GM03348 (cell line): ENCODE results near the gene ADORA1.

Source experiments
- DNase-seq: peaks from one replicate; pipeline ENCODE4 v3.0.0; 2012; ENCODE audit warnings: low spot score

Gene ADORA1

GRCh38 chr1:203142684-203143408 is 15.3 kb downstream of the ADORA1 start:
- DNase-seq = no peak

- no peak for DNase-seq
Observed at GRCh38 chr1:203143641-203144040, 16.1 kb downstream of the ADORA1 start.

GRCh38 chr1:203144661-203145060 is 17.1 kb downstream of the ADORA1 start:
- DNase-seq = no peak

- no peak for DNase-seq
Observed at GRCh38 chr1:203145321-203146041, 18.0 kb downstream of the ADORA1 start.

- DNase-seq = no peak
Observed at GRCh38 chr1:203146042-203146369, 18.5 kb downstream of the ADORA1 start.

- no peak for DNase-seq
Observed at GRCh38 chr1:203146537-203146936, 19.0 kb downstream of the ADORA1 start.

GRCh38 chr1:203147376-203147775 is 19.9 kb downstream of the ADORA1 start:
- no peak for DNase-seq

- DNase-seq = no peak
Observed at GRCh38 chr1:203148127-203148526, 20.6 kb downstream of the ADORA1 start.

- DNase-seq = no peak
Observed at GRCh38 chr1:203148579-203148978, 21.1 kb downstream of the ADORA1 start.

- no peak for DNase-seq
Observed at GRCh38 chr1:203149188-203149840, 21.8 kb downstream of the ADORA1 start.

- DNase-seq = no peak
Observed at GRCh38 chr1:203150511-203151297, 23.2 kb downstream of the ADORA1 start.

GRCh38 chr1:203151362-203152157 is 24.0 kb downstream of the ADORA1 start:
- DNase-seq = no peak

GRCh38 chr1:203152158-203153034 is 24.9 kb downstream of the ADORA1 start:
- DNase-seq = peak; percentile 65

- DNase-seq = no peak
Observed at GRCh38 chr1:203153051-203153988, 25.8 kb downstream of the ADORA1 start.

GRCh38 chr1:203153989-203154821 is 26.7 kb downstream of the ADORA1 start:
- DNase-seq = peak; percentile 67

GRCh38 chr1:203156280-203156679 is 28.8 kb downstream of the ADORA1 start:
- DNase-seq = no peak

GRCh38 chr1:203158423-203158822 is 30.9 kb downstream of the ADORA1 start:
- DNase-seq = no peak

GRCh38 chr1:203158960-203159665 is 31.6 kb downstream of the ADORA1 start:
- no peak for DNase-seq
